Measurements from ENCODE around the gene WIZ. TPM values are rescaled to one million over a fixed set of nuclear protein-coding genes. Genes with fewer than 3 reads are reported as not detected.
"Not testable (repeated sequence)": the region's sequence is repeated elsewhere in the genome, so short reads cannot be mapped to it uniquely, and the experiment has no call there.

WIZ gene
- polyA plus RNA-seq, 1 donor from 2014 or later, result 1.8 TPM

DNA sequence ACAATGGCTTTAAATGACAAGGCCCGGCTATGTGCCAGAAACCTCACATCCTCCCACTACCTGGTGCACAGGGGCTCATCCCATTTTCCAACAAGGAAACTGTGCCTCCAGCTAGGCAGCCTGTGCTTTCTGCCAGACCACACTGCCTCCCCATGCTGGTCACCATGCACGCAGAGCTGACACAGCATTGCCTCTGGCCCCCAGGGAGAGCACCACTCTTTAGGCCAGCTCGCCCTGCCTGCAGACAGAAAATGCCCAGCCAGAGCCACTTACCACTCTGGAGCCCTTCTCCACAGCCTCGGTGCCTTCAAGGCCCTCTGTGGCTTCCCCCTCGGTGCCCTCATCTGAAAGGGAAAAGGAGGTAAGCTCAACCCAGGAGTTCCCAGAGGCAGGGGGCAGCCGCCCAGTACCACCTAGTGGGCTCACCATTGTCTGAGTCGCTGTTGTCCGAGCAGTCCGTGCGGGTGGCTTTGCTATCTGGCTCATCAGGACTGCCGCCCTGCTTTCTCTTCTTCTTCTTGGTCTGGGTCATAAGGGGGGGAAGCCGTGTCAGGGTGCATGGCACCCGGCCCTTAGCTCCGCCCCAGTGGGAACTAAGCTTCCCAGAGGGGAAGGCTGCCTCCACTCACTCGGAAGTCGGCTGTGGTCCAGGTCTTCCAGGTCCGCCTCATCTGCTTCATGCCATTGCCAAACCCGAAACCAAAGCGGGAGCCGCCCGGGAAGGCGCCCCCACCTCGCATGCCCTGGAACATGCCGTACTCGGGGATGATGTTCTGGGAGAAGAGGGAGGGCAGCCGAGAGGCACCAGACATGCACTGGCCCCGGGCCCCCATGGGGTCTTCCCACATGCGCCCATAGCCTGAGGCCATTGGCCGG lies 49.0 kb downstream of the WIZ start:
- Mint-ChIP-seq H3K27ac (no peak overlapping the region), H3K27me3 (no peaks in the 10 kb centered on the region), H3K4me1 (peaks cover 9 to 13% (median 11%) of the 10 kb centered on the region in 3 donors), H3K36me3 (peaks cover 7% of the 10 kb centered on the region), H3K9me3 (no peaks in the 10 kb centered on the region), H3K4me3 (no peak overlapping the region)

DNA sequence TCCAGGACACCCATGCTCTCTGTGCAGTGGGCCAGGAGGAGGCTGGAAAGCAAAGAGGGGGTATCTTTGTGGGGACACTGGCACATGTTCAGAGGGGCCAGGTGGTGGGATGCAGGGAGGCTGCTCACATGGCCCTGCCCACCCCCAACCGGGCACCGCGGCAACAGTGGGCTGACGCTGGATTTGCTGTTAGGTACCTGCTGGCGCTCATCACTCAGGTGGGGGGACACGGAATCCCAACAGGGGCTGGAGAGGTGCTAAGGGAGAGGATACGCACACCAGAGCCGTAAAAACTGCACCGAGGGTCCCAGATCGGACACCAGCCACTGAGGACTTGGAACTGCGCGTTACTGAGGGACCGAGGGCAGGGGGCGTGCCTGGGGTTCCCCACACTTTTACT lies 50.1 kb downstream of the WIZ start:
- Mint-ChIP-seq H3K36me3 (peaks cover 7% of the 10 kb centered on the region), H3K9me3 (no peaks in the 10 kb centered on the region), H3K27ac (no peak overlapping the region), H3K27me3 (no peaks in the 10 kb centered on the region), H3K4me3 (no peak overlapping the region), H3K4me1 (peaks cover 5 to 9% (median 8%) of the 10 kb centered on the region in 3 donors)

DNA sequence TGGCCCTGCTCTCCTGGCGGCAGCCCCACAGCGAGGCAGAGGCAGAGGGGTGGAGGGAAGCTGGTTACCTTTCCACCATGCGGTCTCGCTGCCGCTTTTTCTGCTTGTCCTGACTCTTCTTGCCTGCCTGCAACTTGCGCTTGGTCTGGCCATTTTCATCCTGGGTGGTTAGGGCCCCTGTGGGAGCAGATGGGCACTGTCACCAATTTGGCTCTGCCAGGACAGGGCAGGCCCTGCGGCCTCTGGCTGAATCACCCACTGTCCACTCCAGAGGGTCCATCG lies 50.6 kb downstream of the WIZ start:
- Mint-ChIP-seq H3K4me3 (no peak overlapping the region), H3K27ac (no peak overlapping the region), H3K27me3 (no peaks in the 10 kb centered on the region), H3K36me3 (peaks cover 7% of the 10 kb centered on the region), H3K9me3 (no peaks in the 10 kb centered on the region), H3K4me1 (peaks cover 1 to 5% (median 4%) of the 10 kb centered on the region in 3 donors)

DNA sequence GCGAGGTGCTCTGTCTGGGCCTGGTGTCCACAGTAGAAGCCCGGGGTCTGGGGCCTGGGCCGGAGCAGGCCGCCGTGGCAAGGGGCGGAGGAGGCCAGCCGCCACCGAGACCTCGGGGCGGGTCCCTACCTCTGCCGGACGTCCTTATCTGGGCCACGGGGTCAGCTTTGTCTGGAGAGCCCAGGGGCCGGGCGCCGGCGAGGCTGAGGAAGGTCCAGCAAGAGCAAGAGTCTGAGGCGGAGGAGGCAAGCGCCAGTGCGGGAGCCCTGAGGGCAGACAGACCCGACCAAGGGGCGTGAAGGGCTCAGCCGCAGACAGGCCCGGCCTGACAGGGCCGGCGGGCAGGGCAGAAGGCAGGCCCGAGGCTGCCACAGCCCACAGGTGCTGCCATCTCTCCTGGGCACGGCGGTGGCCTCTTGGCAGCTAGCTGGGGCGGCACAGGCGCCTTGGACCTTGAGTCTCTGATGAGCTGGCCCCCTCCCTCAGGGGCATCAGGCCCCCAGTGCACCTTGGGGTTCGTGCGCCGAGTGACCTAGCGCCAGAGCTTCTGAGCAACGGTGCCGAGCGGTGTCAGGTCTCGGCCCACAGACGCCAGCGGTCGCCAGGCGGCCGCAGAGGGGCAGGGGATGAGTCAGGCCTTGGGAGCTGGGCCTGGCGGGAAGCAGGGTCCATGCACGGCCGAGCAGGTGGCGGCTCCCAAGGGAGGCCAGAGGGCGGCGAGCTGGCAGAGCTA lies 51.1 kb downstream of the WIZ start:
- H3K27me3 Mint-ChIP-seq, result no peaks in the 10 kb centered on the region
- no peak overlapping the region for H3K27ac Mint-ChIP-seq
- peaks cover 2 to 5% (median 4%) of the 10 kb centered on the region in 3 donors for H3K4me1 Mint-ChIP-seq
- no peak overlapping the region for H3K4me3 Mint-ChIP-seq
- H3K36me3 Mint-ChIP-seq, result peaks cover 7% of the 10 kb centered on the region
- H3K9me3 Mint-ChIP-seq, result no peaks in the 10 kb centered on the region

DNA sequence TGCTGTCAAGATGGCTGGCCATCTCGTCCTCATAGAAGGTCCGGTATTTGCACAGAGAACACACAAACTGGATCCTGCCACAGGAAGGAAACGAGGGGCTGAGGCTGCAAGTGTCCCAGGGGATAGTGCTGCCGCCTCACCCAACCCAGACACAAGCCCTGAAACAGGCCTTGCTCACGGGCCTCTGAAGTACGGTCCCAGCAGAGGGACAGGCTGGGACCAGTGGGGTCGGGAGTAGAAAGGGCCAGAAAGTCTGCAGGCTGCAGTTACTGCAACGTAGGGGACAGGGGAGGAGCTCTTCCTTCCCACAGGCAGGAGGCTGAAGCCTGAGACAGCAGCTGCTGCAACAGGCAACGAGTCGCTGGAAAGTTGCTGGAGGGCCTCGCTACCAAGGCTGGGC lies 52.0 kb downstream of the WIZ start:
- no peaks in the 10 kb centered on the region for H3K9me3 Mint-ChIP-seq
- H3K4me1 Mint-ChIP-seq, result peaks cover 3 to 5% (median 4%) of the 10 kb centered on the region in 3 donors
- H3K27ac Mint-ChIP-seq, result peak overlapping the region in 1 of 3 donors; percentile 73
- H3K36me3 Mint-ChIP-seq, result peaks cover 10% of the 10 kb centered on the region
- H3K4me3 Mint-ChIP-seq, result peak overlapping the region in 1 of 4 donors; percentile 60
- no peaks in the 10 kb centered on the region for H3K27me3 Mint-ChIP-seq

DNA sequence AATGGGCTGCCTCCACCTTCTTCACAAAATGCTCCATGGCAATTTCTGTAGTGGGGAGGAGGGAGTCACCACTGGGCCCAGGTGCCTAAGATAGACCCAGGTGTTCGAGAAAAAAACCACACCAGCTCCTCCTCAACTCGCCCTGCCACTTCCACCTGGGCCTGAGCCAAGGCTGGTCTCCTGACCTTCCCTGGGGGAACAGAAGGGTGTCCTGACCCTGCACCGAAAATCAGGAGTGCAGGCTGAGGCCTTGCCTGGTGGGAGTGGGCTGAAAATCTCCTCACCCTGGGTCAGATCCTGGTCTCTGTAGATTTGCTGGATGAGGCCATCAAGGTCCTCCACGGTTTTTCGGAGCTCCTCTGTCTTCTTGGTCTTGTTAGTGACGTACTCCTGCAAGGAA lies 52.5 kb downstream of the WIZ start:
- no peak overlapping the region for H3K4me3 Mint-ChIP-seq
- peaks cover 10% of the 10 kb centered on the region for H3K36me3 Mint-ChIP-seq
- H3K9me3 Mint-ChIP-seq, result no peaks in the 10 kb centered on the region

DNA sequence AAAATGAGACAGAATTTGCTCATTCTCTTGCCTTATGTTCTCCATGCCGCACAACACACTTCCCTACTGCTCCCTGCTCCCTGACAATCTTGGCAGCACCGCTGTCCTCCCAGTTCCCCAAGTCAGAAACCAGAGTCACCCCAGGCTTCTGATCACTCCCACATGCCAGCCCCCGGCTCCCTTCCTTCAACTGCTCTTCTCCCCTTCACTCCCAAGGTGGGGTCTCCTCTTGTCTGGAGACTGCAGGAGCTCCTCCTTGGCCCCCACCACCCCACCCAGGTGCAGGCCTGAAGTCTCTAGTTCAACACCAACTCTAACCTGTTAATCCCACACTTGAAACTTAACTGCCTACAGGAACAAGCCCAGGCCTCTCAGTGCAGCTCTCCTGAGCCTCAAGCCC lies 53.3 kb downstream of the WIZ start:
- Mint-ChIP-seq H3K9me3 (no peaks in the 10 kb centered on the region), H3K4me3 (no peak overlapping the region), H3K36me3 (peaks cover 10% of the 10 kb centered on the region), H3K27me3 (no peaks in the 10 kb centered on the region), H3K4me1 (peaks cover 3 to 5% (median 4%) of the 10 kb centered on the region in 3 donors), H3K27ac (no peak overlapping the region)

More for the DNA sequence above, 52.5 kb downstream of the WIZ start:
- H3K27me3 Mint-ChIP-seq, result no peaks in the 10 kb centered on the region
- H3K4me1 Mint-ChIP-seq, result peaks cover 3 to 5% (median 4%) of the 10 kb centered on the region in 3 donors
- H3K27ac Mint-ChIP-seq, result peak overlapping the region in 1 of 3 donors; percentile 73

DNA sequence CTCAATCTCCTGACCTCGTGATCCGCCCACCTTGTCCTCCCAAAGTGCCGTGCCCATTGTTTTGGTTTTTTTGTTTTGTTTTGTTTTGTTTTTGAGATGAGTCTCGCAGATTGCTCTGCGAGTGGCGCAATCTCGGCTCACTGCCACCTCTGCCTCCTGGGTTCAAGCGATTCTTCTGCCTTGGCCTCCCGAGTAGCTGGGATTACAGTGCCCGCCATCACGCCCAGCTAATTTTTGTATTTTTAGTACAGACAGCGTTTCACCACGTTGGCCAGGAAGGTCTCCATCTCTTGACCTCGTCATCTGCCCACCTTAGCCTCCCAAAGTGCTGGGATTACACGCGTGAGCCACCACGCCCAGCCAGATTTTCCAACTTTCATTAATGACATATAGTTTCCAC lies 54.5 kb downstream of the WIZ start:
- Mint-ChIP-seq H3K36me3 (peaks cover 15% of the 10 kb centered on the region), H3K4me1 (peaks cover 6 to 10% (median 7%) of the 10 kb centered on the region in 3 donors)
- H3K9me3 Mint-ChIP-seq, H3K27ac Mint-ChIP-seq, H3K27me3 Mint-ChIP-seq, H3K4me3 Mint-ChIP-seq: not testable (repeated sequence)

DNA sequence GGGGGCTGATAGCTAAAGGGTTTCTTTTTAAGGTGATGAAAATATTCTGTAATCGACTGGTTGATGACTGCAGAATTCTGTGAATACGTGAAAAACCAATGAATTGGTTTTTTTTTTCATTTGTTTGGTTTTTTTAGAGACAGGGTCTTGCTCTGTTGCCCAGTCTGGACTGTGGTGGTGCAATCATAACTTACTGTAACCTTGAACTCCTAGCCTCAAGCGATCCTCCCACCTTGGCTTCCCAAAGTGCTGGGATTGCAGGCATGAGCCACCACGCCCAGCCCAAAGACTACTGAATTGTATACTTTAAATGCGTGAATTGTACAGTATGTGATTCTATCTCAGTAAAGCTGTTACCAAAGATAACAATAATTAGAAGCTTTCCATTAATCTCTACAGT lies 55.3 kb downstream of the WIZ start:
- peaks cover 15% of the 10 kb centered on the region for H3K36me3 Mint-ChIP-seq
- peaks cover 7 to 10% (median 8%) of the 10 kb centered on the region in 3 donors for H3K4me1 Mint-ChIP-seq
- no peaks in the 10 kb centered on the region for H3K9me3 Mint-ChIP-seq
- H3K4me3 Mint-ChIP-seq, result no peak overlapping the region
- no peaks in the 10 kb centered on the region for H3K27me3 Mint-ChIP-seq
- H3K27ac Mint-ChIP-seq, result no peak overlapping the region

DNA sequence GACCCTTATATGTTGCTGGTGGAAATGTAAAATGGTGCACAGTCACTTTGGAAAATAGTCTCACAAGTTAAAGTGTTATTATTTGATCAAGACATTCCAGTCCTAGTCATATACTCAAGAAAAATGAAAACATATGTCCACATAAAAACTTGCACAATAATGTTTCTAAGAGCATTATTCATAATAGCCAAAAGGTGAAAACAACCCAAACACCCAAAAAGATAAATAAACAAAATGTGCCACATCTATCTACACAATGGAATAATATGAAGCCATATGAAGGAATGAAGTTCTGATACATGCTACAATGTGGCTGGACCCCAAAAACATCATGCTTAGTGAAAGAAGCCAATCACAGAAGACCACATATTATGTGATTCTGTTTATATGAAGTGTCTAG lies 55.8 kb downstream of the WIZ start:
- no peaks in the 10 kb centered on the region for H3K9me3 Mint-ChIP-seq
- no peak overlapping the region for H3K27ac Mint-ChIP-seq
- peaks cover 8 to 10% (median 9%) of the 10 kb centered on the region in 3 donors for H3K4me1 Mint-ChIP-seq
- no peaks in the 10 kb centered on the region for H3K27me3 Mint-ChIP-seq
- peaks cover 17% of the 10 kb centered on the region for H3K36me3 Mint-ChIP-seq
- H3K4me3 Mint-ChIP-seq, result no peak overlapping the region

DNA sequence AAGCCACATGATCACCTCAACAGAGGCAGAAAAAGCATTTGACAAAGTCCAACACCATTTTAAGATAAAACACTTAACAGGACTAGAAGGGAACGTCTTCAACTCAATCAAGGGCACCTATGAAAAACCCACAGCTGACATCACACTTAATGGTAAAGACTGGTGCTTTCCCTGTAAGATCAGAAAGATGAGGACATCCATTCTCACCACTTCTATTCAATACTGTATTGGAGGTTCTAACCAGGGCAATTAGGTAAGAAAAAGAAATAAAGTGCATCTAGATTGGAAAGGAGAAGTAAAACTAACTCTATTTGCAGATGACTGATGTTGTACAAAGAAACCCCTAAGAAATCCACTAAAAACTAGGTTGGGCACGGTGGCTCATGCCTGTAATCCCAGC lies 58.9 kb downstream of the WIZ start:
- Mint-ChIP-seq H3K9me3 (no peaks in the 10 kb centered on the region), H3K36me3 (peaks cover 10% of the 10 kb centered on the region), H3K27me3 (no peaks in the 10 kb centered on the region), H3K4me1 (peaks cover 5 to 8% (median 7%) of the 10 kb centered on the region in 3 donors), H3K4me3 (no peak overlapping the region), H3K27ac (peak overlapping the region in 1 of 3 donors; percentile 33)

DNA sequence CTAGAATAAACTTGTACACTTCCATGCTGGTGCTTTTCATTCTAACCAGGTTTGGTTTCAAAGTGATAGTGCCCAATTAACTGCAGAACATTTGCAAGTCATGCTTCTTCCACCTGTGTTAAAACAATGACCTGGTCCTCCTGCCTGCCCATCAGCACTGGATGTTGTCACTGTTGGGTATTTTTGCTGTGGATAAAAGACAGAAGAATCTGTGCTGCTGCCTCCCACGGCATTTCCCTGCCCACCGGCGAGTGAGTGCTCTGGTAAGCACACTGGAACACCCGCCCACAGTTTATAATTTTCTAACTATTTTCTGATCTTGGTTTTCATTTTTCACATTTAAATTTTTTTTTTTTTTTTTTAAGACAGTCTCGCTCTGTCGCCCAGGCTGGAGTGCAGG lies 67.9 kb downstream of the WIZ start:
- H3K36me3 Mint-ChIP-seq, result no peaks in the 10 kb centered on the region
- peak overlapping the region in 1 of 3 donors; percentile 87 for H3K27ac Mint-ChIP-seq
- no peaks in the 10 kb centered on the region for H3K9me3 Mint-ChIP-seq
- peak overlapping the region in 2 of 4 donors; percentile 49 to 75 for H3K4me3 Mint-ChIP-seq
- H3K27me3 Mint-ChIP-seq, result no peaks in the 10 kb centered on the region
- peaks cover 24 to 30% (median 25%) of the 10 kb centered on the region in 3 donors for H3K4me1 Mint-ChIP-seq

DNA sequence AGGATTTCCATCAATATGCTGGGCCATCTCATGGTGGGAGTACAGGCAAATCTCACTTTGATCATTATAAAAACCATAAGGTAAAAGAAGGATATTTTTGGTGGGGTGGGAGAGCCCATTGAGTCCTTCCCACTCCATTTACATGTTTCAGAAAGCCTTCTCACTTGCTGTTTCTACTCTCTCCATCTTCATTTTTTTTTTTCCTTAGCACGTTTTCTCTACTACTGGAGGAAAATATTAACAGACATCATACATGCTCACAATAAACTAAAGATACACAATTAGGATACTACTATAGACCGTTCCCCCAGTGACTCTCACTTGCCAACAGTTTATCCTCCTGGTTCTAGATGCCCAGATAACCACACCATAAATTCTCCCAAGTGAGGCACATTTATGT lies 68.3 kb downstream of the WIZ start:
- Mint-ChIP-seq H3K27ac (peak overlapping the region in 1 of 3 donors; percentile 87), H3K27me3 (no peaks in the 10 kb centered on the region), H3K4me1 (peaks cover 28 to 35% (median 28%) of the 10 kb centered on the region in 3 donors), H3K9me3 (no peaks in the 10 kb centered on the region), H3K36me3 (no peaks in the 10 kb centered on the region), H3K4me3 (peak overlapping the region; percentile 49 to 99 (median 71))

DNA sequence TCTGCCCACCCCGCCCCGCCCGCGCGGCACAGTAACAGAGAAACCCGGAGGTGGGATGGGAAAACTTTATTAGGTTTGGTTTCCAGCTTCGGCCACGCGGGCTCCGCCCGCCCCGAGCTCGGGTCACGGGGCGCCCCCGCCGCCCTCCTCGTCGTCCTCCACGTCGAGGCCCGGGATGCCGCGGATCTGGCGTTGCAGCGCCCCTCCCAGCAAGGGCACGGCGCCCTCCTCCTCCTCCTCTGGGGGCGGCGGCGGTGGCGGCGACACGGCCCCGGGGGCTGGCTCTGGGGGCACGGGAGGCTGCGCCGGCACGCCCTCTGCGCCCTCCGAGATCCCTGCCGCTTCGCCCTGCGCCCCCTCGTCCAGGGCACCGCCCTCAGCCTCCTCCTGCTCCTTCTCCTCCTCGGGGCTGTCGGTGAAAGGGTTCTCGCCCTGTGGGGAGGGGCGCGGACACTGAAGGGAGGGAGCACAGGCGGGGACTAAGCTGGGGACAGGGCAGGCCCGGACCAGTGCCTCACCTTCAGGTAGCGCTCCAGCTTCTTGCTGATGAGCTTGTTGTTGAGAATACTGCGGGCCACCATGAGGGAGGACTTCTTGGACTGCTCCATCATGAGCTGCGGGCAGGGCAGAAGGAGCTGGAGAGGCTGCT lies 69.6 kb downstream of the WIZ start:
- H3K27ac Mint-ChIP-seq, result peak overlapping the region; percentile 87 to 100 (median 98)
- no peaks in the 10 kb centered on the region for H3K27me3 Mint-ChIP-seq
- no peaks in the 10 kb centered on the region for H3K36me3 Mint-ChIP-seq
- peaks cover 31 to 38% (median 31%) of the 10 kb centered on the region in 3 donors for H3K4me1 Mint-ChIP-seq
- H3K4me3 Mint-ChIP-seq, result peak overlapping the region; percentile 89 to 99 (median 98)
- no peaks in the 10 kb centered on the region for H3K9me3 Mint-ChIP-seq

Data from IgD-negative memory B cell (primary cell).